Osteocyte (in vitro differentiated cells): ENCODE results near the gene PPP1CC. TPM values are rescaled to one million over a fixed set of nuclear protein-coding genes. Genes with fewer than 3 reads are reported as not detected.

Experiments
- DNase-seq: peaks from one replicate; pipeline ENCODE4 v3.0.0; 2021; ENCODE audit warnings: mixed read lengths; ENCODE audit not compliant: unreplicated experiment; ENCODE audit errors: extremely low spot score
- H3K27ac Mint-ChIP-seq: one replicate; pipeline ENCODE4 v1.8.0; 2021; ENCODE audit warnings: mild to moderate bottlenecking, mixed read lengths; ENCODE audit not compliant: unreplicated experiment
- H3K27me3 Mint-ChIP-seq: one replicate; pipeline ENCODE4 v1.8.0; 2021; ENCODE audit warnings: mixed read lengths; ENCODE audit not compliant: unreplicated experiment
- H3K36me3 Mint-ChIP-seq: one replicate; pipeline ENCODE4 v1.8.0; 2021; ENCODE audit warnings: mixed read lengths; ENCODE audit not compliant: unreplicated experiment
- H3K4me1 Mint-ChIP-seq: one replicate; pipeline ENCODE4 v1.8.0; 2021; ENCODE audit warnings: mixed read lengths; ENCODE audit not compliant: unreplicated experiment
- H3K4me3 Mint-ChIP-seq: one replicate; pipeline ENCODE4 v1.8.0; 2021; ENCODE audit warnings: mild to moderate bottlenecking, moderate library complexity, mixed read lengths; ENCODE audit not compliant: unreplicated experiment
- H3K9me3 Mint-ChIP-seq: one replicate; pipeline ENCODE4 v1.8.0; 2021; ENCODE audit warnings: mixed read lengths; ENCODE audit not compliant: unreplicated experiment
- total RNA-seq: library from RNA; stranded (reverse); gene quantifications from 2 replicates; pipeline ENCODE4 v1.2.1, GENCODE V29; 2021
- TF ChIP-seq, protein P1 (sequence below): fragments of 200-600 bp; sonication (generic); IDR thresholded peaks from 2 replicates; pipeline ENCODE4 v1.5.0; 2021; ENCODE audit warnings: antibody characterized with exemption, mild to moderate bottlenecking, moderate library complexity

The PPP1CC gene
- total RNA-seq, 1 donor from 2014 or later = 102 TPM

DNA sequence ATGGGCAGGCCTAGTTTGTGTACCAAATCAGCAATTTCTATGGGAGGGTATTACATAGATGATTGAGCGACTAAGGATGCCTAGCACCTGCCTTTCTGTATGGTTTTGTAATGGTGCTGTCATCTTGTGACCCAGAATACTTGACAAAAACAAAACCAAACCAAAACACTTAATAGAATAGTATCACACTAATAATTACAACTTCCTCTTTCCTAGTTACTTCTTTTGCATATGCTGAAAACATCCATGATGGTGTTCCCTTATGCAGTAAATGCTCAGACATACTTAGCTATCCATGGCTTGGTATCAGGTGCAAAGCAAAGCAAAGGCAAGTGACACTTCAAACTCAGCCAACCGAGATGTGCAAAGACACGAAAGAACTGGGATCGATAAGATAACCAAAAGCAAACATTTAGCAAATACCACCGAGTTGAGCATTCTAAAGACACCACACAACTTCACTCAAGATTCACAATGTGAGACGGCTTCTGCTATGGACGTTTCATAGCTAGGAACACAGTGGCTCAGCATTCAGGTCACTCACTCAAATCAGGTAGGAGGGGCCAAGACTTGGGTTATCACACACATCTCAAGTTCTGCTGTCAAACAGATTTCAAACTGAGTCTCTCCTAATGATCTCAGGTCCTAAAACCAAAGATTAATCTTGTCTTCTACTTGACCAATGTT lies 24.3 kb downstream of the PPP1CC start:
- Mint-ChIP-seq H3K27me3 (no peaks in the 10 kb centered on the region), H3K9me3 (no peaks in the 10 kb centered on the region), H3K27ac (no peak overlapping the region), H3K36me3 (peaks cover 51% of the 10 kb centered on the region), H3K4me3 (no peak overlapping the region), H3K4me1 (no peaks in the 10 kb centered on the region)
- no peak for DNase-seq
- TF ChIP-seq, protein P1, sequence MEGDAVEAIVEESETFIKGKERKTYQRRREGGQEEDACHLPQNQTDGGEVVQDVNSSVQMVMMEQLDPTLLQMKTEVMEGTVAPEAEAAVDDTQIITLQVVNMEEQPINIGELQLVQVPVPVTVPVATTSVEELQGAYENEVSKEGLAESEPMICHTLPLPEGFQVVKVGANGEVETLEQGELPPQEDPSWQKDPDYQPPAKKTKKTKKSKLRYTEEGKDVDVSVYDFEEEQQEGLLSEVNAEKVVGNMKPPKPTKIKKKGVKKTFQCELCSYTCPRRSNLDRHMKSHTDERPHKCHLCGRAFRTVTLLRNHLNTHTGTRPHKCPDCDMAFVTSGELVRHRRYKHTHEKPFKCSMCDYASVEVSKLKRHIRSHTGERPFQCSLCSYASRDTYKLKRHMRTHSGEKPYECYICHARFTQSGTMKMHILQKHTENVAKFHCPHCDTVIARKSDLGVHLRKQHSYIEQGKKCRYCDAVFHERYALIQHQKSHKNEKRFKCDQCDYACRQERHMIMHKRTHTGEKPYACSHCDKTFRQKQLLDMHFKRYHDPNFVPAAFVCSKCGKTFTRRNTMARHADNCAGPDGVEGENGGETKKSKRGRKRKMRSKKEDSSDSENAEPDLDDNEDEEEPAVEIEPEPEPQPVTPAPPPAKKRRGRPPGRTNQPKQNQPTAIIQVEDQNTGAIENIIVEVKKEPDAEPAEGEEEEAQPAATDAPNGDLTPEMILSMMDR = no peak

DNA sequence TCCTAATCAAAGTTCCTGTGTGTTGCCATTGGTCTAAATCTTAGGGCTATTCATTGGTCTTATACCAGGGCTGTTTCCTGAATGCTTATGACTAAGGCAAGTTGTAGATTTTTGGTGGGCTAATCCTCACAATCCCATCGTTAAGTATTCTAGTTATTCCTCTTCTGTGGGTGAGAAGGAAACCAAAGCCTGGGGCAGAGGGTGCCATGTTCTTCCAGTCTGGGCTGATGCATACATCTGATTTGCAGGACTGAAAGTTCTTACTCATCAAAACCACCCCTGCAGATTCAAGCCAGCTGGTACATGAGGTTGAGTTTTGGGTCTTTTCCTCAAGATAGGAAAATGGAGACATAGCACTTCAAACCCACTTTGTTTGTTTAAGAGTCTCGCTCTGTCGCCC lies 25.7 kb downstream of the PPP1CC start:
- TF ChIP-seq, protein P1 = no peak
- Mint-ChIP-seq H3K9me3 (no peaks in the 10 kb centered on the region), H3K4me3 (no peak overlapping the region), H3K27me3 (no peaks in the 10 kb centered on the region), H3K27ac (no peak overlapping the region), H3K36me3 (peaks cover 45% of the 10 kb centered on the region), H3K4me1 (no peaks in the 10 kb centered on the region)
- DNase-seq = no peak

DNA sequence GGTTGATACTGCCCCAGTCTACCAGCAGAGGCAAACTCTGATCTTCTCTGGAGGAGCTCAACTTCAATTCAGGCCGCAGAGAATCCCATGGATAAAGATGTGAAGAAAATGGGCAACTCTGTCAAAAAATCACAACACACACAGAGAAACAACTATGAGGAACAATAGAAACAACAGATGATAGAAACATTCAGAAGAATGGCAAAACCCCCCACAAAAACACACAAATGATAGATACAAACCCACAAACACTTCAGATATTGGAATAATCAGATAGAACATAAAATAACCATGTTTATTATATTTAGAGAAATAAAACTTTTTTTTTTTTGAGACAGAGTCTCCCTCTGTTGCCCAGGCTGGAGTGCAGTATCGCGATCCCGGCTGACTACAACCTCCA lies 33.8 kb downstream of the PPP1CC start:
- no peak overlapping the region for H3K27ac Mint-ChIP-seq
- H3K27me3 Mint-ChIP-seq = peaks cover 3% of the 10 kb centered on the region
- no peak overlapping the region for H3K4me3 Mint-ChIP-seq
- TF ChIP-seq, protein P1 = no peak
- no peak for DNase-seq
- H3K9me3 Mint-ChIP-seq = no peaks in the 10 kb centered on the region
- H3K4me1 Mint-ChIP-seq = no peaks in the 10 kb centered on the region
- peaks cover 2% of the 10 kb centered on the region for H3K36me3 Mint-ChIP-seq

DNA sequence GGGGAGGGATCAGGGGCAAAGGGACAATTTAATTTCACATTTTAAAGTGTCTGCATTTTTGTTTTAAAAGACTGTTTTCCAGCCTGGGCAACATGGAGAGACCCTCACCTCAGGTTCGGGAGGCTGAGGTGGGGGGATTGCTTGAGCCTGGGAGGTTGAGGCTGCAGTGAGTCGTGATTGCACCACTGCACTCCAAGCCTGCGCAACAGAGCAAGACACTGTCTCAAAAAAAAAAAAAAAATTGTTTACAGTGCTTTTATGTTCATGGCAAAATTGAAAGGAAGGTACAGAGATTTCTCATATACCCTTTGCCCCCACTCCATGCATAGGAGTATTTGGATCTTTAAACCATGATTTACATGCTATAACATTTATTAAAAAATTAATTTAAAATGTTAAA lies 37.4 kb downstream of the PPP1CC start:
- H3K27ac Mint-ChIP-seq = no peak overlapping the region
- H3K27me3 Mint-ChIP-seq = peaks cover 3% of the 10 kb centered on the region
- peaks cover 2% of the 10 kb centered on the region for H3K36me3 Mint-ChIP-seq
- TF ChIP-seq, protein P1 = no peak
- no peak overlapping the region for H3K4me3 Mint-ChIP-seq
- DNase-seq = no peak
- H3K4me1 Mint-ChIP-seq = no peaks in the 10 kb centered on the region
- no peaks in the 10 kb centered on the region for H3K9me3 Mint-ChIP-seq

DNA sequence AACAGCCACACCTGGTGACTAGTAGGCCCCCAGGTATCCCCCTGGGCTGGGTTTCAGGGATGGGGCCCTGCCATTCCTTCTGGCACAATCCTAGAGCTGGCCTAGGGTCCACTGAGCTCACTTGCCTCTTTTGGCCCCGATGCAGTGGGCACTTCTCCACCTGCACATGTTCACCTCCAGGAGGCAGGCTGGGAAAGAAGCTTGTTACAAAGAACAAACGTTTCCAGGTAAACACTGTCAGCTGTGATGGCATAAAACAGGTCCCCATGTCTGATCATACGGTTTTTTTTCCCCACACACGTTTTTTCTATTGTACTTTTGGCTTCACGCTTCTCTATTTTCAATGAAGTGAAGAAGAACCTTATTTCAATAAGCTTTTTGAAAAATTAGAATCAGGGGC lies 37.9 kb downstream of the PPP1CC start:
- Mint-ChIP-seq H3K36me3 (no peaks in the 10 kb centered on the region), H3K4me3 (no peak overlapping the region), H3K9me3 (no peaks in the 10 kb centered on the region), H3K4me1 (no peaks in the 10 kb centered on the region), H3K27me3 (peaks cover 3% of the 10 kb centered on the region), H3K27ac (no peak overlapping the region)
- TF ChIP-seq, protein P1 = peak; percentile 12
- DNase-seq = no peak
